ENCODE results near the gene RIPK4.

DNA sequence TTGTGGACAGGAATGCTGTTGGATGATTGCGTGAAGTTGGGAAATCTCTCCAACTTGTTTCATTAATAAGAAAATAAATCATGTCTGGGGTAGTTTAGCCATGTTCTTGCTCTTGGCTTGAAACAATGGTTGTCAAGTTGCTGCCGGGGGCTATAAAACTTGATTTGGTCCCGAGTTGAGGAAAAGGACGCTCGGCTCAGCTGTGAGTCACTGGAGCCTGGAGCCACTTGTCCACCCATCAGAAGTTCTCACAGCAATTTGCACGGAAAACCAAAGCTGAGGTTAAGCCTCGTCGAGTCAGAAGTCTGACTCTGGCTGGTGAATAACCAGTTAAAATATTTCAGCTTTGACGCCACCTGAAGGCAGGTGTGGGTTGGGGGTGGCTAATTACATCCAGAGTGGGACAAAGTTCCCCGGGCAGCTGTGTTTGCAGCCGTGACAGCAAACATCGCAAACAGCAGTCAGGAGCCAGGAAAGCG is 19.7 kb upstream of the RIPK4 start:
- TF ChIP-seq, protein P1, sequence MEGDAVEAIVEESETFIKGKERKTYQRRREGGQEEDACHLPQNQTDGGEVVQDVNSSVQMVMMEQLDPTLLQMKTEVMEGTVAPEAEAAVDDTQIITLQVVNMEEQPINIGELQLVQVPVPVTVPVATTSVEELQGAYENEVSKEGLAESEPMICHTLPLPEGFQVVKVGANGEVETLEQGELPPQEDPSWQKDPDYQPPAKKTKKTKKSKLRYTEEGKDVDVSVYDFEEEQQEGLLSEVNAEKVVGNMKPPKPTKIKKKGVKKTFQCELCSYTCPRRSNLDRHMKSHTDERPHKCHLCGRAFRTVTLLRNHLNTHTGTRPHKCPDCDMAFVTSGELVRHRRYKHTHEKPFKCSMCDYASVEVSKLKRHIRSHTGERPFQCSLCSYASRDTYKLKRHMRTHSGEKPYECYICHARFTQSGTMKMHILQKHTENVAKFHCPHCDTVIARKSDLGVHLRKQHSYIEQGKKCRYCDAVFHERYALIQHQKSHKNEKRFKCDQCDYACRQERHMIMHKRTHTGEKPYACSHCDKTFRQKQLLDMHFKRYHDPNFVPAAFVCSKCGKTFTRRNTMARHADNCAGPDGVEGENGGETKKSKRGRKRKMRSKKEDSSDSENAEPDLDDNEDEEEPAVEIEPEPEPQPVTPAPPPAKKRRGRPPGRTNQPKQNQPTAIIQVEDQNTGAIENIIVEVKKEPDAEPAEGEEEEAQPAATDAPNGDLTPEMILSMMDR (IDR thresholded peaks at IDR 0.05), result no peak
- TF ChIP-seq POLR2A (IDR thresholded peaks at IDR 0.05) (no peak), POLR2AphosphoS5 (IDR thresholded peaks at IDR 0.05; ENCODE audit: insufficient read depth in 1 of 2, low read depth in 1 of 2) (no peak)
